CD4-positive, alpha-beta T cell treated with Interleukin-17A for 4 hours (primary cell): ENCODE data around the gene RUNDC3A.

Experiments
- DNase-seq: peaks from one replicate; pipeline ENCODE4 v3.0.0-alpha.2; 2020; ENCODE audit warnings: mixed read lengths

The RUNDC3A gene

DNA sequence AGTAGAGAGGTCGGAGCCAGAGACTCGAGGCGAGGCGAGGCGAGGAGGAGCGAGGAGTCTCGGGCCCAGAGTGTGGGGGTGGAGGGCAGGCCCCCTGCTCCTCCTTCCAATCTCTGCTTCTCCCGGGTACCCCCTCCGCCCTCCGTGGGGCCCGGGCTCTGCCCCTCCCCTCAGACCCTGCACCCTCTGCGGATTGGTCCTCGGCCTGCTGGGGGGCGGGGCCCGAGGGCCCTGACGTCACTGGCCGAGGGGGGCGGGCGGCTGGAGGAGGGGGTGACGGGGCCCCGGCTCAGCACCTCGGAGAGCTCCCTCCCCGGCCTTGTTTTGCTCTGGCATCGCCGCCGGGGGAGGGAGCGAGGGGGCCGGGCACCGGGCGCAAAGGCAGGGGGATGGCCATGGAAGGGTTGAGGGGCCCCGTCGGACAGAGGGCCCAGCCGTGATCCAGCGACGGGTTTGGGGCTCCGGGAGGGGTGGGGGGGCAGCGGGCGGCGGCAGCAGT lies at the start of gene RUNDC3A:
Gene RUNDC3A (plus strand): TSS at position 282 of the 499 bp plus-strand sequence. CDS start 232 bp downstream, outside the sequence.
- DNase-seq: peak; percentile 90

DNA sequence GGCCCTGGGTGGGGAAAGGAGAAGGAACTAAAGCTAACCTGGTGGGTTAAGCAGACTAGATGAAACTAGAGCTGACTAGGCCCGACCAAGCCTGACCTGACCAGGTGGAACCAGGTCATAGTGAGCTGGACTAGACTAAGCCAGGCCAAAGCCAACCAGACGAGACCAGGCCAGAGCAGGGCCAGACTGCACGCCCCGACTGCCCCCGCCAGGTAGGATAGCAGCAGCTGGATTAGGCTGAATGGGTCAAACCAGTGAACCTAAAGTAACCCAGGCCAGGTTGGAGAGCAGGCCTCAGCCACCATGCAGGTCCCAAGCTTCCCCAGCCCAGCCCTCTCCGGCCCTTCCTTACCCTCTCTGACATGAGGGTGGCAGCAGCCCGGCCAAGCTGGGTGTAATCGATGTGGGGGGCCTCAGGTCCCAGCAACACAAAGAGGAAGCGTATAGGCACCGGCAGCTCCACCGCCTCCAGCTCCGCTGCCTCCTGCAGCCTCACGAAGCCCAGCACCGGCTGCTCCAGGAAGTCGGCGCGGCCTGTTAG lies 49.5 kb upstream of the RUNDC3A start:
- DNase-seq: no peak

DNA sequence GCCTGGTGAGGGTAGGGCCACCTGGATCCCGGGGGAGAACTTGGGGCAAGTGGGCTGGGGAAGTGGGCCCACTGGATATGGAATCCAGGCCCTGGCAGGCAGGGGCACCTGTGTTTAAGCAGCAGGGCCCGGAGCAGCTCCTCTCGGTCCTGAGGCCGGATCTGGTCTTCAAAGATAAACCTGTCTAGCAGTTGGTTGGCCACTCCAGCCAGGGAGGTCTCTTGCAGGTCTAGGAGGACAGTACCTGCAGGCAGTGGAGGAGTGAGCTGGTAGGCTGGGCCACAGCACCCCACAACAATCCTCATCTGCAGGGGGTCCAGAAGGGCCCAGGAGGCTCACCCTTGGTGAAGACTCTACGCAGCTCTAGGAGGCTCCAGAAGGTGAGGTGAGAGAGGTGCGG lies 48.1 kb upstream of the RUNDC3A start:
- DNase-seq: no peak

DNA sequence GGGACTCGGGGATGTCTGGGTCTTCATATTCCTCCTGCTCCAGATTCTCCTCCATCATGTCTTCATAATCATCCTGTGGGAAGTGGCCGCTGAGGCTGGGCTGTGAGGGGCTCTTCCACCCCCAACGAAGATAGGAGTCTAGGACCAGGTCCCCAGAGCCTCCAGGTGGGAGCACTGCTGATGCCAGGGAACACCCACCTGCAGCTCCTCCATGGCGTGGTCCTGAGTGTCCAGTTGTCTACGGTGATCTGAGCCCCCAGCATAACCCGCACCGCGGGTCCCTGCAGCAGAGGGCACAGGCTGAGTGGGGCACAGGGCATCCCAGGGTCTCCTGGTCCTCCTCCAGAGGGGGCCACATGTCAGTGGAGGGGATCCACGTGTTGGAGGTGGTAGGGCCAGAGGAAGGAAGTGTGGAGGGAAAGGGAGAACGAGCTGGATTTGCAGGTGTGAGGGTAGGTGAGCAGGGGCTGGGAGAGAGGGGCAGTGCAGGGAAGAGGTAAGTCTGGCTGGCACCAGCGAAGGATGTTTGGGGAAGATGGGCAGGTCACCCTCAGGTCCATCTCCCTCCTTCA lies 45.7 kb upstream of the RUNDC3A start:
- DNase-seq: no peak

DNA sequence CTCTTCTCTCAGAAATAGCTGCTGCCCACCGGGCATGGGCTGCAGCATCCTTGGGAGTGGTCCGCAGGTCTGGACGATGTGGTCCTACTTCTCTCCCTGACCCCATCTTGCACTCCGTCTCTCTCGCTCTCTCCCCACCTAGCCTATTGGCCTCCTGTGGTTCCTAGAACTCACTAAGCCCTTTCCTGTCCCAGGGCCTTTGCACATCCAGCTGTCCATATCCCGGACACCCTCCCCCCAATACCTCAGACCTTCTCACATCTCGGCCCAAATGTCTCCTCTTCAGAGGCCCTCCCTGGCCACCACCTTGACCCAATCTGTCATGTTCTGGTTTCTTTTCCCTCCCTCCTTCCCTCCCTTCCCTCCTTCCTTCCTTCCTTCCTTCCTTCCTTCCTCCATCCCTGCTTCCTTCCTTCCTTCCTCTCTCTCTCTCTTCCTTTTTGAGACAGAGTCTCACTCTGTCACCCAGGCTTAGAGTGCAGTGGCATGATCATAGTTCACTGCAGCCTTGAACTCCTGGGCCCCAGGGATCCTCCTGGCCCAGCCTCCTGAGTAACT lies 45.0 kb upstream of the RUNDC3A start:
- no peak for DNase-seq

- no peak for DNase-seq
Observed at GRCh38 chr17:44266402-44267164, 41.8 kb upstream of the RUNDC3A start.

- DNase-seq: no peak
Observed at GRCh38 chr17:44267165-44267455, 41.3 kb upstream of the RUNDC3A start.

DNA sequence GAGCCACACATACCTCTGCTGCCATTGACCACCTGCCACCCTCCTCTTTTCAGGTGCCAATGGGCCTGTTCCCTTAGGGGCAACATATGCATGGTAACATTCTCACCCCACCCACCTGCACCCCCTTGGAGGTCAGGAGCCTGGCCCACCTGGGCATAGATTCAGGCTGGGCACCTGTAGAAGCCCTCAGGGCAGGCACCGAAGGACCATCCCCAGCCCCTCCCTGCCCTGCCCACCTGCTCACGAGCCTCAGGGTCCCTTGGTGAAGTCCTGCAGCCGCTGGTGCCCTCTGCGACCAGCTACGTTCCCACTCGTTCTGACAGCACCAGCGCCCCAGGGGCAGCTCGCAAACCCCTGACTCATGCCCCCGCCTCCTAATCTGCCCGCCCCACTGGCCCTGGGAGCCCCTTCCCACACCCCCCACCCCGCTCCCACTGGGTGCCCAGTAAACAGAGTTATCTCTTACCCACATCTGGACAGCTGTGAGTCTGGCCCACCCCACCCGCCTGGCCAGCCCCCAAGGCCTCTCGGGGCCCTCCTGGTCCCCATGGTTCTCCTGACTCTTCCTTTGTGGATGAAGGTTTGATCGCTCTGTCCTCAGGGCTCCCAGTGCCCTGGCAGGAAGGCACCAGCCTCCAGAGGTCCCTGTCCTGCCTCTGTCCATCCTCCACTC lies 40.4 kb upstream of the RUNDC3A start, which contains the start of gene SLC4A1:
Gene SLC4A1 (minus strand): TSS at position 318 of the 673 bp plus-strand sequence. CDS start 5,269 bp downstream, outside the sequence.
- DNase-seq: no peak

GRCh38 chr17:44268709-44269534 lies 39.5 kb upstream of the RUNDC3A start:
- no peak for DNase-seq

DNA sequence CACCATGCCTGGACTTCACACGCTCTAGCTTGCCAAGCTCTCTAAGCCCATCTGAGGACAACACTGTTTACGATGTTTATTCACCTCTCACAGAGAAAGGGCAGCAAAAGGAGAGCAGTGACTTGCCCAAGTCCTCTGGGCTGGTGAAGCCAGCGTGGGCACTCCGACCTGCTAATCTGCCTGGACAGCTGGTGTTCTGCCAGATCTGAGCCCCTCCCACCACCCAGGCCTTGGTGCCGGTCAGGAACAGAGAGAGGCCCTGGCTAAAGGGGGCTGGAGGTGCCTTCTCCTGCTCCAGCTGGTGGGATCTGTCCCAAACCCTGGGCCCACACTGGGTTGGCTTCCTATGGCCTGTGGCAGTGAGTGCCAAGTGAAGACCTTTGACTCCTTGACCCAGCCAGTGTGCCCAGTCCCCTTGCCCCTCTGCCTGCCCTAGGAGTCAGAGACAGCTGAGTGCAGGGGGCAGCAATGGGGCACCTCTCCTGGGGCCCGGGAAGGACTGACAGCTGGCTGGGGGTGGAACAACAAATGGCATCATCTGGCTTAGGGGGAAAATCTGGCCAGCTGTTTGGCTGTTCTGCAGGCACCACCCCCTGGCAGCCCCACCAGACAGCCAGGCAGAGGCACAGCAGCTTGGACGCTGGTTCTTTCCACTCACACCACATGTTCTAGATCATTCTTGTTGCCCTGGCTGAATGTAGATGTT lies 38.7 kb upstream of the RUNDC3A start:
- DNase-seq: no peak

GRCh38 chr17:44272321-44272951 lies 36.0 kb upstream of the RUNDC3A start:
- DNase-seq: no peak

DNA sequence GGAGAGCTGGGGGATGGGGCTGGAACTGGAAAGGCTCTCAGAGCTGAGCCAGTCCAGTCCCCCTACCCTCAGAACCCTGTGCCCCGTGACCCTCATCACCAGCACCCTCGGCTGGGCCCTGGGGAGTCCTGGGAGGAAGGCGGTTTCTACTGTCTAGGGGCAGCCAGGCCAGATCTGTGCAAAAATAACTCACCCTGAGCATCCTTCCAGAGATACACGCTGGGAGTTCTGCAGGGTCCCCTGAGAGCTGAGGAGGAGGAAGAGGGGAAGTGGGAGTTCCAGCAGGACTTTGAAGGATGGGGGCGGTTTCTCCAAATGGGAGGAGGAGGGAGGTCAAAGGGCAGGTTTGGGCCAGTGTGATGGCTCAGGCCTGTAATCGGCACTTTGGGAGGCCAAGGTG lies 35.4 kb upstream of the RUNDC3A start:
- no peak for DNase-seq

- no peak for DNase-seq
Observed at GRCh38 chr17:44273607-44274006, 34.8 kb upstream of the RUNDC3A start.

- no peak for DNase-seq
Observed at GRCh38 chr17:44277976-44278375, 30.4 kb upstream of the RUNDC3A start.

DNA sequence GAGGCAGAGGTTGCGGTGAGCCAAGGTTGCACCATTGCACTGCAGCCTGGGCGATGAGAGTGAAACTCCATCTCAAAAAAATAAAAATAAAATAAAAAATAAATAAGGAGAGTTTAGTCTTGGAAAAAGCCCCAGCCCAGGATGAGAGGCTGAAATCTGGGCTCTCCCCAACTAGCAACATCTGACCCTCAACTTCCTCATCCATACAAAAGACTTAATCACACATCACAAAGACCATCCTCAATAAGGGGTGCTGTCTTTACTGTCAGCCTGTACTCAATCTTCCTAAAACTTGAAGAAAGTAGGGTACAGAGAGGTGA lies 29.1 kb upstream of the RUNDC3A start:
- no peak for DNase-seq

DNA sequence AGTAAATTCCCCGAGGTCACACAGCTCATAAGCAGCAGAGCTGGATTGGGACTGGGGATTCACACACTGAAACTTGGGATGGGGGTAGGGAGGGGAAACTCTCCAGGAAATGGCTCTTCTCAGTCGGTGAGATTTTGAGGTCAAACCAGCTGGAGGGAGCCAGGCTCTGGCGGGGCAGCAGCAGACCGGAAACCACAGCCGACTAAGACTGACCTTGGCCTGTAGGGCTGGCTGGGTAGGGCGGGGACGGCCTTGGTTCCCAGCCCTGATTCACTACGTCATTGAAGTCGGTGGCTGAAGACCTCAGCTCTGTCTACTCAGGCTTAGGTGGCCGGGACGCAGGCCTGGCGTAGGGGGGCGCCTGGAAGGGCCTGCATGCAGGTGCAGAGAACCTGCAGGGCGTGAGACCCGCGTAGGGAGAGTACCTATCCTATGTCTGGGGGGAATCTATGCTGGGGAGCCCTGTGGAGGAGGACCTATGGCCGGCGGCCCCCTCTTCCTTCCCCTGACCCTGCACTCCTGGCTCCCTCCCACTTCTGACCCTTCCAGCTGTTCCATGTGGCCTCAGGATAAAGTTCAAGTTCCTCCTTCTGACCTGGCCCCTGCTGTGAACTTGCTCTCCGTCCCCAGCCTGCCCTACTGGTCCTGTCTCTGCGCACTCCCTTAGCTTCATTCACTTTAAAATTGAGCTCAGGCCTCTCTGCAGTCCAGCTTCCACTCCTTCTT lies 28.6 kb upstream of the RUNDC3A start:
- no peak for DNase-seq

GRCh38 chr17:44280392-44280937 lies 27.9 kb upstream of the RUNDC3A start:
- DNase-seq: no peak

DNA sequence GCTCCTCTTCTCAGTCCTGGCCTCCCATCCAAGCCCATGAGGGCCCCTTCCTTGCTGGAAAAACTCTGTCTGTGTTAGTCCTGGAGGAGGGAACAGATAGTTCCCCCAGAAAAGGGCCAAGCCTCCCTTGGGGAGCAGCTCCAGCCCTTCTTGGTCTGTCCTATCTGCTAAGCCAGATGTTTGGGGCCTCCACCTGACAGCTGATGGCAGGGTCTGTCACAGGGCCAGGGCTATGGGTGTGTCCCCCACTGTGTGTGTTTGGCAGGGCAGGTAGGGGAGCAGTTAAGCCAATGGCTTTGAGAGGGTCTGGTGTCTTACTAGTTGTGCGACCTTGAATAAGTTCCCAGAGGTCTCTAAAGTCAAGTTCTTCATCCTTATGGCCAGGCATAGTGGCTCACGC lies 26.8 kb upstream of the RUNDC3A start:
- DNase-seq: no peak

- DNase-seq: no peak
Observed at GRCh38 chr17:44282264-44282663, 26.1 kb upstream of the RUNDC3A start.

DNA sequence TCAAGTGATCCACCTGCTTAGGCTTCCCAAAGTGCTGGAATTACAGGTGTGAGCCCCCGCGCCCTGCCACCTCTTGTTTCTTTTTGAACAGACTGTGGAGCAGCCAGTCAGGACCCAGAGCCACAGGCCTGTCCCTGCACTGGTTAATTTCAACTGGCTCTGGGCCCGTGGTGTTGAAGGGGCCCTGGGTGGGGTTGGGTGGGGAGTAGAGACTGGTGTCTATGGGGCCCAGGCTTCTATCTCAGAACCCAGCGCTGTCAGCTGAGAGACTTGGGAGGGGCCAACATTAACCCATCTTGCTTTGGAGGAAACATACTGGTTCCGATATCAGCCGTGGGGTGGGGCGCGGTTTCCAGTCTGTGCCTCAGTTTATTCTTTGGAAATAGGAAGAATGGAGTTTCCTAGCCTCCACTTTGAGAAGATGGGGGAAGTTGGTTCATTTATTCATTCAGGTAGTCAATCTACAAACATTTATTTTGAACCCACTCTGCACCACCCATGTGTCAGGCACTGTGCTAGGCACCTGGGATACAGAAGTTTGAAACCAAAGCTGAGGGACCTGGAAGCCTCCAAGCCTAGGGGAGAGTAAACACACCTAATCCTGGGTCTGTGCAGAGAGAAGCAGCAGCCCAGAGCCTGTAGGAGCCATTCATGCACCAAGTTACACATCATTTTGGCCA lies 24.9 kb upstream of the RUNDC3A start:
- DNase-seq: no peak
